Measurements from ENCODE around the gene POLR1C.
"Not testable (repeated sequence)": the region's sequence is repeated elsewhere in the genome, so short reads cannot be mapped to it uniquely, and the experiment has no call there.

The POLR1C gene

DNA sequence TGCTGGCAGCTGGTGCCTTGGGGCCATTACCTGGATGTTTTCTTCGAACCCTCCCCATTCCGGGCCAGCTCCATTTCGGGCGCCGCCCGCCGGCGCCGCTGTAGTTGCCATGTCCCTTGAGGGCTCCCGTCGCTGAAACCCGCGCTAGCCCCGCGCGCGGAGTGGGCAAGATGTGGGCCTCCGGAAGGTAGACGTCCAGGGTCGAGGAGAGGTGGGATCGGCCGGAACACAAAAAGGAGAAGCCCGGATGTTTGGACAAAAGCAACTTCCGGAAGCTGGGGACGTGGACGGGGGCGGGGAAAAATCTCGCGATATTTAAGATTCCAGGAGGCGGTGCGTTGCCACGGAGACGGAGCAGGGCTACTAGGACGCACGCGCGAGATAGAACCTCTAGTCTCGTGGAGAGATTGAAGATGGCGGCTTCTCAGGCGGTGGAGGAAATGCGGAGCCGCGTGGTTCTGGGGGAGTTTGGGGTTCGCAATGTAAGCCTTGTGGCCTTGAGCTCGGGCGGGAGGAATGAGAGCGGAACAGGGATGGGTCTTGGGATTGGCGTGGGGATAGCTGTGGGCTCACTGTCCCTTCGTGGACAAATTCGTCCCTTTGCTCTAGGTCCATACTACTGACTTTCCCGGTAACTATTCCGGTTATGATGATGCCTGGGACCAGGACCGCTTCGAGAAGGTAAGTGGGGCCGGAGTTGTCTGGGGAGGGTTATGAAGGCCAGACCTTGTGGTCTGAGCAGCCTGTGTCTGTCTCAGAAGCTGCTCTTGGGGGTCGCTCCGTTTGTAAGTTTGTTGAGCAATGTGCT, at the start of gene POLR1C, which contains the start of gene YIPF3:
Gene POLR1C (plus strand): TSS at position 393 of the 808 bp plus-strand sequence. CDS start 21 bp downstream, at position 414.
Gene YIPF3 (minus strand): TSS at position 230 of the 808 bp plus-strand sequence. CDS start 119 bp downstream, at position 111.
- H3K4me3 ChIP-seq (ENCODE audit: low read depth, low read length), result peak within 1 kb of the TSS; percentile 99

DNA sequence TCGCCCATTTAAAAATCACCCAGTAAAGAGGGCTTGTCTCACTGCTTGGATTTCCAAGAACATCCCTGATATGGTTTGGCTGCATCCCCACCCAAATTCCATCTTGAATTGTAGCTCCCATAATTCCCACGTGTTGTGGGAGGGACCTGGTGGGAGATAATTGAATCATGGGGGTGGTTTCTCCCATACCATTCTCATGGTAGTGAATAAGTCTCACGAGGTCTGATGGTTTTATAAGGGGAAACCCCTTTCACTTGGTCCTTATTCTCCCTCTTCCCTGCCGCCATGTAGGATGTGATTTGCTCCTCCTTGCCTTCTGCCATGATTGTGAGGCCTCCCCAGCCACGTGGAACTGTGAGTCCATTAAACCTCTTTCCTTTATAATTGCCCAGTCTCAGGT, 49.6 kb upstream of the POLR1C start:
- not testable (repeated sequence) for H3K4me3 ChIP-seq (ENCODE audit: low read depth, low read length)

GRCh38 chr6:43467752-43468151, 49.1 kb upstream of the POLR1C start:
- H3K4me3 ChIP-seq (ENCODE audit: low read depth, low read length), result no peak overlapping the region

DNA sequence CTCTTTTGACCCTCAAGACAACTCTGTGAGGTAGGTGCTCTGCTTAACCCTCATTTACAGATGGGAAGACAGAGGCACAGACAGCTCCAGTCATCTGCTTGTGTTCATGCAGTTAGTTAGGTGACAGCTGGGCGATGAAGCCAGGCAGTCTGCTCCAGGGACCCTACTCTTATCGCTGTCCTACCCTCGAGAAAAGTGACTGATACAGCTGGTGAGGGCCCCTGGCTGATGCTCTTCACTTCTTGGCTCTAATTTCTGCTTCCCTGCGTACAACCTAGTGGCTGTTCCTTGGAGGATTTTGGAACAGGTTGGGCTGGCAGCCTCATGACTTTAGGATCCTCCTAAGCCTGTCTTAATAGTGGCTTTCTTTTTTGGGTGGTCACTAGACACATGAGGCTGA, 48.6 kb upstream of the POLR1C start:
- no peak overlapping the region for H3K4me3 ChIP-seq (ENCODE audit: low read depth, low read length)

DNA sequence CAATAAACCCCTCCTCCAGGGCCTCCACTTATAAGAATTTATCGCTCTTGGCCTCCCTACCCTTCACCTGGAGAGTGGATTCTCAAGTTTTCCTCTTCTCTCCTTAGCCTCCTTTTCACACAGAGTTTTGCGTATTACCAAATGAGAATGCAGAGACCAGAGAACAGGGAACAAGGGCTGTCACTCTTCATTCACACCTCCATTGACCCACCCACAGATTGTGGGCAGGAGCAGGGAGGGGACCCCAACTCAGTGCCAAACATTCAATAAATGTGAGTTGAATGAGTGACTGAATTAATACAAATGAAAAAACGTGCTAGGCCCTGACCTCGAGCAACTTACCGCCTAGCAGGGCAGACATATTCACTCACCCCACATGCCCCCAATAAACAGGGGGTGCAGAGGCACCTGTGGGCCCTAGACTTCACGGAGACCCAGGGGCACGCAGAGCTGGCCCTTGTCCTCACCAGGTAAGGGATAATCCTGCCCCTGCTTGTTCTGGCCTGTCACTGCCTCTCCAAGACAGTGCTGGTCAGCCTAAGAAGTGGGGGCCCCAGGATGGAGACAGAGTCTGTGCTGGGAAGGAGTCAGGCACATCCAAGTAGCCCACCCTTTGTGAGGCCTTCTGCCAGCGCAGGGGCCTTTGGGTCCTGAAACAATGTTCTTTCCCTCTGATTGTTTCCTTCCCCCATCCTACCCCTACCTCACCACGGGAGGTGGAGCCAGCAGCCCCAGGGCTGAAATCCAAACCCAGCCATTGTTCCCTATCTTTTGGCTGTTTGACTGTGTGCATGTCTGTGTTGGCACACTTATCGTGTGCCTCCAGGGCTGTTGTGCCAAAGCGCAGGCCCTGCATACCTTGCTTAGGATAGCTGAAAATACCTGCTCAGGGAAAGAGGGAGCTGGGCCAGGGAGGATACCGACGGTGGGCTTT, 47.9 kb upstream of the POLR1C start:
- H3K4me3 ChIP-seq (ENCODE audit: low read depth, low read length), result no peak overlapping the region

DNA sequence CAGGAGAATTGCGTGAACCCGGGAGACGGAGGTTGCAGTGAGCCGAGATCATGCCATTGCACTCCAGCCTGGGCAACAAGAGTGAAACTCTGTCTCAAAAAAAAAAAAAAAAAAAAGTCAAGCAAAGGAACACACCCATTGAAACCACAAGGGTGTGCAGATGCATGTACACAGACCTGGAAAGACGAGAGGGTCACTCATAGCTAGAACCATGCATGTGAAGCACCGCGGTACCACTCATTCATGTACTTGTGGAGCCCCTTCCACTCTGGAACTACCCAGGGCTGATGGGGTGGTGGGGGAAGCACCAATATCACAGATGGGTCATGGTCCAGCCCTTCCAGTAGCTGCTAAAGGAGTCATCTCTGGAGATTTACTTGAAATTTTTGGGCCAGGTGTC, 46.9 kb upstream of the POLR1C start:
- H3K4me3 ChIP-seq (ENCODE audit: low read depth, low read length), result no peak overlapping the region

DNA sequence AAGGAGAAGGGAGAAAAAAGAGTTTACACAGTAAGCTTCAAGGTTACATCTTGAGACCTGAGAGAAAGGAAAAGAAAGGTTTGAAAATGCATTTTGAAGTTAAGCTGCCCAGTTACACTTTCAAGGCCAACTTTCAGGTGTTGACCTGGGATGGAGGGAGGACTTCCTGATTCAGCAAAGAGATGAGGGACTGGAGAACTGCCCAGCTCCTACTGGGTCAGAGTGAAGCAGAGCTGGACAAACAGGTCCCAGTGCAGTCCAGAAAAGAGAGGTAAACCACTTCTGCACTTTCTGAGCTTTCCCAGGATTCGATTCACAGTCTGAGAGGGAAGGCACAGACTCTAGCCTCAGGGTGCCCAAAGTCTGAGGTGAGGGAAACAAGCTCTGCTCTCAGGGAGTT, 45.5 kb upstream of the POLR1C start:
- no peak overlapping the region for H3K4me3 ChIP-seq (ENCODE audit: low read depth, low read length)

- no peak overlapping the region for H3K4me3 ChIP-seq (ENCODE audit: low read depth, low read length)
These were observed 44.4 kb upstream of the POLR1C start for GRCh38 chr6:43472515-43472914.

DNA sequence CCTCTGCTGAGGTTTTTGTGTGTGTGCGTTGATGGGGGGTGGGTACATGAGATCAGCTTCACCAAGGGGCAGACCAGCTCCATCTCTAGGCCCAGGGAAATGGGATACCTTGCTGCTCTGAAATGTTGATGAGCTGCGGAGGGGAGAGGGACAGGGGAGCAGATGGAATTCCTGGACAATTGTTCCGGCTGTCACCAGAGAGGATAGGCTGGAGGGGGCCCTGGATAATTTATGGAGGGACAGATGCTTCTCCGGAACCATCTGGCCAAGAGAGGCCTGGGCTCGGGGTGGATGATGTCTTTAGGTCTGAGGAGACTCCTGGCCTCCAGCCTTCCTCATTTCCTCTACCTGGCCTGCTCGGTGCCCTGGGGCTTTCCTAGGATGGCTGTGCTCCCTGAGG, 41.4 kb upstream of the POLR1C start:
- H3K4me3 ChIP-seq (ENCODE audit: low read depth, low read length), result no peak overlapping the region

DNA sequence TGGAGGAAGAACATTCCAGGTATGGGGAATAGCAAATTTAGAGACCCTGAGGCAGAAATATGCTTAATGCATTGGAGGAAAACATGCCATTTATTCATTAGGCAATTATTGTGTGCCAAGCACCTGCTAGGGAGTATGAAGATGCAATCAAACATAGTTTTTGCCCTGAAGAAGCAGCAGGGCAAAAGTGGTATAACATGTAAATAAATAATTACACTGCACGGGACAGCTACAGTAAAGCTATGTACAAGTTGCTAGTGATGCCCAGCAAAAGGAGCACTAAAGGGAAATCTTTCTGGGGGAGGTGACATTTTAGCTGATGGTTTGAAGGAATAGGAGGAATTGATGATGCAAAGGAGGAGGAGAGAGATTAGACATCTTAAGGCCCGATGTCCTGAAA, 40.1 kb upstream of the POLR1C start:
- H3K4me3 ChIP-seq (ENCODE audit: low read depth, low read length), result peak overlapping the region; percentile 20

DNA sequence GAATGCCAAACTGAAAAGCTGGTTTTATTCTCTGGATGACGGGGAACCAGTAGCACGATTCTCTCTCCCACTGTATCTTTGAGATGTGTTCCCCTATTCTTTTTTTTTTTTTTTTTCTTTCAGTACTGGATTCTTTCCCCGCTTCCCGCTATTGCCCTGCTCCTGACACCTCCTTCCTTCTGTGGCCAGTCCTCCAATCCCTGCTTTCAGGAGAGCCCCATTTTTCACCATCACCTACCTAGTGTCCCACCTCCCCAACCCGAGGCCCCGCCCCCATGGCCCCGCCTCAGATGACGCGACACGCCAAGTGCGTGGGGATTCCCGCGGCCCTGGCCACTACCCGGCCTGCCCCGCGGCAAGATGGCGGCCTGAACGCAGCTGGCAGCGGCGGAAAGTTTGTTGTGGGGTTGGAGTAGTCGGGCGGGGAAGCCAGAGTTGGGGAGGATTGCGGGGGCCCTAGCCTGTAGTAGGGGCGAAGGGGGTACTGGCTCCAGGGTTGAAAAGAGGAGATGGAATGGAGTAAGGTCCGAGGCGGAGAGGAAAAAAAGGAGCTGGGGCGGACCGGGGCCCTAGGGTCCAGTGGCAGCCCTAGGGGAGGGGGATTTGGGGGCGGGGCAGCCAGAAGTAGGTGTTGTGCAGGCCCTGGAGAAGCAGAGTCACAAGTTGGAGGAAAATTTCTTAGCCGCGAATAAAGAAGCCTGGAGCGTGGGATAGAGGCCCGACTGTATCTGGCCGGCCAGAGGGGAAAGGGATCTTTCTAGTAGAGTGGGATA, 39.5 kb upstream of the POLR1C start, which contains the start of gene TJAP1:
Gene TJAP1 (plus strand): TSS at position 336 of the 773 bp plus-strand sequence. CDS start 21,432 bp downstream, outside the sequence.
- peak within 1 kb of the TSS; percentile 61 for H3K4me3 ChIP-seq (ENCODE audit: low read depth, low read length)

DNA sequence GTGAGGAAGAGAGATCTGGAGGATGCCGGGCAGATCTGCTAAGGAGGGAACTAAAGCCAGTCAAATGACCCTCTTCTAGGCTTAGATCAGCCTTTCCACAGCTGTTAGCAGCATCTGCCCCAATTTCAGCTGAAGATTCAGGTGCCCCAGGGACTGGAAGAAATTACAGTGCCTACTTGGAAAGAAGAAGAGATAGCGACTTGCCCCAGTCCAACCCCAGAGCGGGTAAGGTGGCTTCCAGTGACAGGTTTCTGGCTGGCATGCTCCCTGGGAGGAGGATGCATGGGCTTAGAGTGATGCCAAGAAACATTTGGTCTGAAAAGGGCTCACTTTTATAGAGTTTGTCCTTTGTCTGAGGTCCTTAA, 38.9 kb upstream of the POLR1C start:
- H3K4me3 ChIP-seq (ENCODE audit: low read depth, low read length), result peak overlapping the region; percentile 61

DNA sequence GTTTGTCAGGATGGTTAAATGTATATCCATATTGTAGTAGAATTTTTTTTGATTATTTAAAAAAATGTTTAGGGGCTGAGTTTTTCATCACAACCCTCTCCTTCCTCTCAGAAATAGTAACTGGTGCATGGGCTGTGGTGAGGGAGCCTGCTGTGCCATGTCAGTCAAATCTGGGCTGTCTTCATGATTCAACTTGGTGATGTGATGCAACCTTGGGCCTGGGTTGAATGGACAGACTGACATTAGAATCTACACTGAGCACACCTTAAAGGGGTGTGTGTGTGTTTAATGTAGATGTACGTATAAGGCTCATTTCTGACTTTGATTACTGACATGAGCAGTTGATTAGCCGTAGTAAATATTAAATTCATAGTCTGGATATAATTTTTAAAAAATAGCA, 35.8 kb upstream of the POLR1C start:
- H3K4me3 ChIP-seq (ENCODE audit: low read depth, low read length), result no peak overlapping the region

DNA sequence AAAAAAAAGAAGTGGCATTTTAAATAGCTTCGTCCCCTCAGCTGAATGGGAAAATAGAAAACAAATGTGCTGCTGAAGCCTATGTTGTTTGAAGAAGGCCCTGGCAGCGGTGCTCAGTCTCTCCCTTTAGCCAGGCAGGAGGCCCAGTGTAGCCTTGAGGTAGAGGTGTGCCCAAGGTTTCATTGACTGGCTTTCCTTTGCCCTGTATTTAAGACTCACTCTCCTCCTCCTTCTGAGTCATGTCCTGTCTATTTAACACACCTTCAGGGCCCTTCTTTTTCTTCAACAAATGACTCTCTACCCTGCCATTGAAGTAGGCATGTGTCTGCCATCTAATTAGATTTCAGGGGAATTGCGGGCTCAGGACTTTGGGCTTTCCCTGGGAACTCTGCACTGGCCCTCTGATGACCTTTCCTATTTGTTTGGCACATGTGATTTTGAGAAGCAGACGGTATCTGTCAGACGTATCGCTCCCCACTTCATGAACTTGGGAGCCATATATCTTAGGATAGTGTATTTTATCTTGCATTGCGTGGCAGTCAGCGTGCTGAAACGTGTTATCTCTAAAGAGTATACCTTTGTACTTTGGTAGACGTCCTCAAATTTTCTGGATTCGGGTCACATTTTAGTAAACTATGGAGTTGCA, 35.2 kb upstream of the POLR1C start:
- H3K4me3 ChIP-seq (ENCODE audit: low read depth, low read length), result no peak overlapping the region

- H3K4me3 ChIP-seq (ENCODE audit: low read depth, low read length), result no peak overlapping the region
These were observed 28.1 kb upstream of the POLR1C start for GRCh38 chr6:43488667-43489276.

- no peak overlapping the region for H3K4me3 ChIP-seq (ENCODE audit: low read depth, low read length)
These were observed 27.4 kb upstream of the POLR1C start for GRCh38 chr6:43489277-43490072.

GRCh38 chr6:43490523-43490939, 26.4 kb upstream of the POLR1C start:
- no peak overlapping the region for H3K4me3 ChIP-seq (ENCODE audit: low read depth, low read length)

DNA sequence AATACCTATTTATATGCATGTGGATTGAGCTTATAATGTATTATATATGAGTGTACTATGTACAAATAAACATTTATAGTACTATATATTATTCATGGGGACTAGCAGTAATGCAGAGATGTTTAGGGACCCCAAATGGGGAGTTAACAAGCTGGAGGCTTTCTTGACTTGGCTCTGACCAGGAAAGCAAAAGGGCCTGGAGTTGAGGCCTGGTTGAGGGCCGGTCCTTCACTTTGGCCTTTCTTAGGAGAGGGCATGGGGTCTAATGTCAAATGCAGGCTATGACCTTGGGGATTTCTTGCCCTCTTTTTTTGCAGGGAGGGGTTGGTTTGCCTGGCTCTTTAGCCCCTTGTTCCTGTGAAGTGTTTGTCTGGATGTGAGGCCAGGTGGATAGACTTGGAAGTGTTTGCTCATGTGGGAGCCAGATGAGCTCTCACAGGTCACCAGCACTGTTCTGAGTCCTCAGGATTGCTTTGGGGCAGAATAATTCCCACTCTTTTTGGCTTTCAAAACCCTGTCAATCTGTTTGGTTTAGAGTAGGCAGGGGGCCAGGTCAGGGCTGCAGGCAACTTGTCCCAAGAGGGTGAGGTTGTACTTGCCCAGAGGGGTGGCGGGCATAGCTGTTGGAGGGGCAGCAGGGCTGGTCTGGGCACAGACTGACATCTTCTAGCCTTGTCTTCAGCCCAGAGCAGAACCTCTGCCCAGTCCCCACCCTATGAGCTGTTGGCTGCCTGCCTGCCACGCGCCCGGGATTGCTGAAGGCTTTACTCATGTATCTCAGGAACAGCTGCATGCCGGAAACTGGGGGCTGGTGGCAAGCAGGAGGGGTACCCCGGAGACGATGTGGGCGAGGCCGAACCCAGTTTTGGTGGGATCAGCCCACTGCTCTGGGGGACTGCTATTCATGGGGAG, 24.9 kb upstream of the POLR1C start:
- H3K4me3 ChIP-seq (ENCODE audit: low read depth, low read length), result no peak overlapping the region
